Adipose tissue (tissue), 3 donors: ENCODE measurements around the gene GIMAP2. TPM values are rescaled to one million over a fixed set of nuclear protein-coding genes. Genes with fewer than 3 reads are reported as not detected.
"Not testable (repeated sequence)": the region's sequence is repeated elsewhere in the genome, so short reads cannot be mapped to it uniquely, and the experiment has no call there.

Source experiments
- H3K27ac ChIP-seq: one replicate; pipeline ENCODE4 v1.5.1; 2013; ENCODE audit warnings: low read depth, low read length
- WGBS, 3 donors: extraction: QIAGEN DNeasy Blood & Tissue Kit; methylation state at CpG; one replicate each; pipeline ENCODE4 v1.1.7; 2013; 5-methylcytosine and 5-hydroxymethylcytosine counted together
- polyA plus RNA-seq, 3 donors: library from polyadenylated mRNA; stranded (reverse); fragments of 200-250 nt; gene quantifications; one replicate each; pipeline ENCODE4 v1.2.3, GENCODE V29; 2013
- donor health status: healthy with polysubstance abuse.
- donor health status: Bipolar disorder and iron deficiency.
- donor health status: healthy.

Gene GIMAP2
- 1 to 10 TPM; 2.5 to 8.3 (median 5.9) TPM for polyA plus RNA-seq

- WGBS, 3 donors = 5 to 20% (median 6%) methylated on average over 6 of the region's 6 CpGs
- H3K27ac ChIP-seq = no peak within 1 kb of the TSS
Measured at GRCh38 chr7:150685219-150686029, at the start of gene GIMAP2. TSS of gene GIMAP2 (plus strand) at chr7:150685706. CDS start at chr7:150687060, 1,354 bp downstream.

- H3K27ac ChIP-seq = no peak overlapping the region
Measured at GRCh38 chr7:150641854-150642253, 43.7 kb upstream of the GIMAP2 start.

GRCh38 chr7:150642926-150643325 is 42.6 kb upstream of the GIMAP2 start:
- 68 to 95% (median 86%) methylated on average over 4 to 5 of the region's 5 CpGs for WGBS, 3 donors
- no peak overlapping the region for H3K27ac ChIP-seq

DNA sequence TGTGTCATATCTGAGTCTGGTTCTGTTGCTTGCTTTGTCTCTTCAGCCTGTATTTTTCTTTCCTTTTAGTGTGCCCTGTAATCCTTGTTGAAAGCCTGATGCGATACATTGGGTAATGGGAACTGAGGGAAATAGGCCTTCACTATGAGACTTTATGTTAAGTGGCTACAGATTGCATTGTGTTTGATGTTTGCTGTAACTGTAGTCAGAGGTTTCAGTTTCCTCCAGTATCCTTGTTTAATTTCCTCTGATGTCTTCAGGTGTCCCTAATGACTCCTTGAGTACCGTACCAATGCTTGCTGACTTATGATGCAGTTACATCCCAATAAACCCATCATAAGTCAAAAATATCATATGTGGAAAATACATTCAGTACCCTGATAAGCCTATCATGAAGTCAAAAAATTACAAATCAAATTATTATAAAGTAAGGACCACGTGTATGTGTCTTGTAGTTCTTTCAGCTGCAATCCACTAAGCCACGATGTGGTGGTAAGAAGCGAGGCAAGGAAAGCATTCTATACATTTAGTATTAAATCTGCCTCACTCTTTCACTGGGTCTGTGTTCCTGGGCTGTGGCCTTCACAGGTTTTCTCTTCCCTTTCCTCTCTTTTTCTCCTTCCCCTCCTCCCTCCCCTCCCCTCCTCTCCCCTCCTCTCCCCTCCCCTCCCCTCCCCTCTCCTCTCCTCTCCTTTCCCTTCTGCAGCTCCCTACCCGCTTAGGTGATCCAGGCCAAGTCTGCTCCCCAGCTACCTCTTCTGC is 40.1 kb upstream of the GIMAP2 start:
- WGBS, 3 donors = 74 to 89% (median 74%) methylated on average over 5 to 6 of the region's 6 CpGs
- H3K27ac ChIP-seq = no peak overlapping the region

GRCh38 chr7:150648353-150649079 is 37.0 kb upstream of the GIMAP2 start:
- 63 to 73% (median 65%) methylated on average over 3 of the region's 3 CpGs for WGBS, 3 donors
- no peak overlapping the region for H3K27ac ChIP-seq

GRCh38 chr7:150649080-150649385 is 36.5 kb upstream of the GIMAP2 start:
- 19 to 44% (median 38%) methylated on average over 3 of the region's 3 CpGs for WGBS, 3 donors
- H3K27ac ChIP-seq = no peak overlapping the region

DNA sequence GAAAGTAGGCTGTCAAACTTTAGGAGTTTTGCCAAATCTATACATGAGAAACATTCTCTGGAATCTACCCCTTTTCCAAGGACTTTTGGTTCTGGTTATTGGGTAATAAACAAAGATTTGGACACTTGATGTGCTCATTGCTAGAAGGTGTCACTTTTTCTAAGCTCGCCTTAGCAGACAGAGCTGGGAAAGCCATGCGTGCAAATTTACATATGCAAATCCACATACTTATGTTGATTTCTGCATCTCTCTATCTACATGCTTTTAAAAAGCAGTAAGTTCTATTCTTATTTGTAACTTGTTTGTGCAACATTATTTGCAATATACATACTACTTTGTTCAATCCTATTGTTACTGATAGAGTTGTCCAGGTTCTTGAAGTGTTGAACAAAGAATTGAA is 30.8 kb upstream of the GIMAP2 start:
- no peak overlapping the region for H3K27ac ChIP-seq
- WGBS, 3 donors = 65 to 94% (median 87%) methylated on average over 2 of the region's 2 CpGs

- whole genome bisulfite sequencing, 3 donors = 49 to 91% (median 86%) methylated on average over 5 of the region's 5 CpGs
Measured at GRCh38 chr7:150656047-150656446, 29.5 kb upstream of the GIMAP2 start.

GRCh38 chr7:150657526-150657925 is 28.0 kb upstream of the GIMAP2 start:
- WGBS, 3 donors = 48 to 73% (median 71%) methylated on average over 3 of the region's 3 CpGs

More at GRCh38 chr7:150656047-150656446, 29.5 kb upstream of the GIMAP2 start:
- H3K27ac ChIP-seq = no peak overlapping the region

DNA sequence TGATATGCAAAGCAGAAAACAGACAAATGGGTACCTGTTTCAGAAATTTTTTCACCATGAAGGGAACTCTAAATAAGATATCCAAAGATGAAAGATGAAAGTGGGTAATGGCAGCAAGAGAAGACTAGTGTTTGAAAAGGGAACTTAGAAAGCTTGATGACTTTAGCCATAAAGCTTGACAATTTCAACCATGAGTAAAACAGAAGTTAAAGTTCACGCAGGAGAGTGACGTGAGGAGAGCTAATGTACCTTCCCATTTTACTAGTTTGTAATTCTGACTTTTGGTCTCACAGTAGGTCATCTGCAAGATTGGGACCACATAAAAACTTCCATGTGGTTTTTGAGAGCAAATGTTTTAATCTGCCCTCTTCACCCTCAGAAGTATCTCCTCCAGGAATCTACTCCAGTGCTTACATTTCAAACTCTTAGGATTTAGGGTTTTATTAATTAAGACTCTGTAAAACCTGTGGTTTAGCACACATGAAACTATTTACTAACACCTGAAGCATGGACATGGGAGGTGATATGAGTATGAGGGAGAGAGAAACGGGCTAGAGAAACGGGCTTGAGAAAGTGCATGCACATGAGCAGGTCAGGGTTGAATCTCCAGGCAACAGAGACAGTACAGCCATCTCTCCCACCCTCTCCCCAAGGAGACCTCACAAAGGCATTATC is 24.4 kb upstream of the GIMAP2 start:
- H3K27ac ChIP-seq = no peak overlapping the region
- WGBS, 3 donors = 78 to 81% (median 79%) methylated on average over 4 of the region's 4 CpGs

More at GRCh38 chr7:150657526-150657925, 28.0 kb upstream of the GIMAP2 start:
- H3K27ac ChIP-seq = no peak overlapping the region

DNA sequence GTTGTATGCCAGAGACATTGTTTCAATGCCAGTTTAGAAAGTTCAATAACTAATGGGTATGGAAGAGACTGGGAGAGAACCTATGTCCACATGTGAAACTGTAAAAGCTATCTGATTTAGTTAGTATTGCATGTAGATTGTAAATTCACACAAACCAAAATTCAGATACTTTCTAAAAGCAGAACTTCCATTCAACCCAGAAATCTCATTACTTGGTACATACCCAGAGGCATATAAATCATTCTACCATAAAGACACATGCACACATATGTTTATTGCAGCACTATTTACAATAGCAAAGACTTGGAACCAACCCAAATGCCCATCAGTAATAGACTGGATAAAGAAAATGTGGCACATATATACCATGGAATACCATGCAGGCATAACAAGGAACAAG is 22.7 kb upstream of the GIMAP2 start:
- H3K27ac ChIP-seq = not testable (repeated sequence)

GRCh38 chr7:150663802-150664494 is 21.6 kb upstream of the GIMAP2 start:
- 80 to 88% (median 82%) methylated on average over 4 of the region's 4 CpGs for WGBS, 3 donors
- H3K27ac ChIP-seq = no peak overlapping the region

GRCh38 chr7:150665089-150665748 is 20.3 kb upstream of the GIMAP2 start:
- WGBS, 3 donors = 86 to 91% (median 91%) methylated on average over 9 of the region's 9 CpGs
- H3K27ac ChIP-seq = no peak overlapping the region

DNA sequence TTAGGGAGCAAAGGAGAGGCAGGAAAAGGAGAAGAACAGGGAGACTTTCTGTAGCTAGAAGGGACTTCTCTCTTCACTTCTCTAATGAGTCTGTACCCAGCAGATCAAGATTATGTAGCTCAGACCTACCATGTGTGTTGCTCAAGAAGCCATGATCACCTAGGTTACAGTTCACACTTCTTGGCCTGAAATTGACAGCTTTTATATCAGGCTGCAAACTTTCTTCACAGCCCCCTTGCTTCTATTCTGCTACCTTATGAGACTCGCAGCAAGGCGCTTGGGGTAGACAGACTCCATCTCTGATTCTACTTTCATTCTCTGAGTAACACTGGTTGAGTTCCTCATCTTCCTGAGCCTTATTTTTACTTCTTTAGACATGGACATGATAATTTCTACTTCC is 19.6 kb upstream of the GIMAP2 start:
- no peak overlapping the region for H3K27ac ChIP-seq
- WGBS, 3 donors = 90 to 91% (median 91%) methylated on average over 2 of the region's 2 CpGs

DNA sequence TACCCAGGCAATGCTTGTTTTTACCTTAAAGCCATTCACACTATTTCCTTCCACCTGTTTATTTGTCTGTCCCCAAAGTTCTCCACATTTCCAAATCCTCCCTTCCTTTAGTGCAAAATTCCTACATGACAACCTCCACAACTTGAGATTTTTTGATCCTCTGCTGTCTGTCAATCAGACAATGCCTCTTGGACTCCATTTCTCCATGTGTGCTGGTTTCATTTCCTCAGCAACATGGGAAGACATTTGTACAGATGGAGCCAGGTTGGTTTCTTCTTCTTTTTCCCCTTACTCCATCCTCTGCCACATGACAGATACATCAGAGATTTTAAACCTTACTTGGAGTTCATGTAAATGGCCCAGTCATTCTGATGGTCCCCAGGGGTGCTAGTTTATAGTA is 19.1 kb upstream of the GIMAP2 start:
- no peak overlapping the region for H3K27ac ChIP-seq

DNA sequence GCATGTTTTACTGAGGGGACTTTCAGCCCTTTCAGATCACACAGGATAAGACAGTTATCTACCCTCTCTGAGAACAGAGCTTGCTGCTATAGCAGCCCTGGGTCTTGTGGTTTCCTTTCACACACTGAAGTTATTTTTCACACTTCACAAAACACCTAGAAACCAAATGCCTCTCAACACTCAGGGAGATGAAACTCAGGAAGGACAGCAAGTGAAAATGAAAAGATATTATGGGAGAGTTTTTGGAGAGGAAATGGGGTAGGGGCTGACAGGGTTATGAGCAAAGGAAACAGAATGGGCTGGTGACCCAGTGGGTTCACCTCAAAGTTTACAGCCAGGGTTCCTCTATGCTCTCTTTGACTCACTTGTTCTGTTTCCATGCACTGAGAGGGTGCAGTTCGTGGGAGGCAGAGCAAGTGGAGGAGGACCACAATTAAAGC is 17.0 kb upstream of the GIMAP2 start:
- WGBS, 3 donors = 43 to 50% (median 49%) methylated on average over 1 of the region's 1 CpG

GRCh38 chr7:150668977-150669376 is 16.5 kb upstream of the GIMAP2 start:
- no peak overlapping the region for H3K27ac ChIP-seq

More for the DNA sequence above, 17.0 kb upstream of the GIMAP2 start:
- no peak overlapping the region for H3K27ac ChIP-seq
